GM19351 (cell line): ENCODE measurements around the gene TANC1.

Source experiments
- ATAC-seq: cut with Tn5 transposase; IDR thresholded peaks from one replicate; pipeline ENCODE4 v1.9.1; 2021; ENCODE audit warnings: mild to moderate bottlenecking, moderate library complexity; ENCODE audit not compliant: unreplicated experiment

TANC1 gene

DNA sequence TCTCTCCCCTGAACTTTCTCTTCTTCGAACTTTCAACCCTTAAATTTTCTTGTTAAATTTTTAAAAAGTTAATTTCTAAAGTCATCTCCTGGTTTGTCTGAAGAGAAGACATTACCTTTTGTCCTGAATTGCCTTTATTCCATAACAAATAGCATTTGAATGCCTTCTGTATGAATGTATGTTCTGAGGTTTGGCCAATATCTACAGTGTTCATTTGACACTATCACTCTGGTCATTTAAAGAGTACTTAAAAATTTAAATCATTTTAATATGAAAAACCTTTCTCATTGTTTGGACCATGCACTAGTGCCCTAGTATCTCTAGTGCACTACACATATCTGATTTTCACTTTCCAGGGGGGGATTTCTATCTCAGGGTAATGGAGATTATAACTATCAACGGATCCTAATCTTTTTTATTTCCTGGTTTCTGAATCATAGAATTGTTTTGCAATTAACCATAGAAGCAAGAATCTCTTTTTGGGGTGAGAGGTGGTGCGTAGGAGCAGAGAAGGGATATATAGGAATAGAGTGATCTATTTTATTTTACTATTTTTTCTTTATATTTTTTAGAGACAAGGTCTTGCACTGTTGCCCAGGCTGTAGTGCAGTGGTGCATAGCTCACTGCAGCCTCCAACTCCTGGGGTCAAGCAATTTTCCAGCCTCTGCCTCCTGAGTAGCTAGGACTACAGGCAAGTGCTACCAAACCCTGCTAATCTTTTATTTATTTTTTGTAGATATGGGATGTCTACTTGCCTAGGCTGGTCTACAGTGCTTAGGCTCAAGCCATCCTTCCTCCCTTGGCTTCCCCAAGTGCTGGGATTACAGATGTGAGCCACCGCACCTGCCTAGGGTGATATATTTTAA lies 25.5 kb downstream of the TANC1 start:
- no peak for ATAC-seq

DNA sequence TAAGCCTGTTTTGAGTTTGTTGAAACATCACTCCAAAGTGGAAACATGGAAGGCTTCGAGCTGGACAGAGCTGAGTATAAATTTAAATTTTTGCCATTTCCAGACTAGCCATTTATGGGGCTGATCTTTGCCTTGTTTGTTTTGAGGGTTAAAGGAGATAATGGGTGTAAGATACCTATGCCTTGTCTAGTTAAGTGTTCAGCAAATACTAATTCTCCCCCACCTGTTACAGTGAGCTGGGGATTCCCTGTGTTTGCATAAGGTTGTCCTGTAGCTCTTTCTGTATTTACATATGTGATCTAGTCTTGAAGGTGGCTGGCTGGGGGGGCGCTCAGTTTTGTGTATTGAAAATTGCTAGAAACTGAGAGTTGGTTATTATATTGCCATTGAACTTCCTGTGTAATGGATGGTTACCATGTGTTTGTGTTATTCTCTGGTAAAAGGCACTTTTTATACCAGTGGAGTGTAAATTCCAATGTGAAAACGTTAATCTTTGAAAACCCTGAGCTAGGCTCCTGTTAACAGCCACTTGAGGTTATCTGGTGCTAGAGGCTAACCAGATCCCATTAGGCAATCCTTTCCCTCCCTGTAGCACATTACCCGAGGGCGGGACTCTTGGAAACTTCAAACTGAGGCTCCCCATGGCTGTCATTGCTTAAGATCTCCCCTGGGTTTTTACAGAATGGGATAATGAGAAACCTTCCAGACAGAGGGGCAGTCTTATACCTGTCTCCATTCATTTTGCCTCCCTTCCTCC lies 26.7 kb downstream of the TANC1 start:
- ATAC-seq, result peak; percentile 42

DNA sequence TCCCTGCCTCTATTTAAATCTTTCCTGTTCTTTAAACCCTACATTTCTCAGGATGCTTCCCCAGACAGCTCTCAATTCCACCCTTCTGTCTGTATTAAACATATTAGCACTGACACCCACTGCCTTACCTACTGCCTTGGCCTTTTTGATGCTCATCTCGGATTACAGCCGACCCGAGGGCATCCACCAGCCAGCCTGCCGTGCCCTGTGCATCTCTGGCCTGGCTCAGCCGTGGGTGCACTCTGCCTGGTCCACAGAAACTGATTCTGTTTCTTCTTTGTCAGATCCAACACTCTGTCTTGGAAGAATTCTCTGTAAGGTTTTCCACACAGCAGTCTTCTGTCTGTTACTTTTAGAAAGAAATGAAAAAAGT lies 27.2 kb downstream of the TANC1 start:
- ATAC-seq, result no peak

DNA sequence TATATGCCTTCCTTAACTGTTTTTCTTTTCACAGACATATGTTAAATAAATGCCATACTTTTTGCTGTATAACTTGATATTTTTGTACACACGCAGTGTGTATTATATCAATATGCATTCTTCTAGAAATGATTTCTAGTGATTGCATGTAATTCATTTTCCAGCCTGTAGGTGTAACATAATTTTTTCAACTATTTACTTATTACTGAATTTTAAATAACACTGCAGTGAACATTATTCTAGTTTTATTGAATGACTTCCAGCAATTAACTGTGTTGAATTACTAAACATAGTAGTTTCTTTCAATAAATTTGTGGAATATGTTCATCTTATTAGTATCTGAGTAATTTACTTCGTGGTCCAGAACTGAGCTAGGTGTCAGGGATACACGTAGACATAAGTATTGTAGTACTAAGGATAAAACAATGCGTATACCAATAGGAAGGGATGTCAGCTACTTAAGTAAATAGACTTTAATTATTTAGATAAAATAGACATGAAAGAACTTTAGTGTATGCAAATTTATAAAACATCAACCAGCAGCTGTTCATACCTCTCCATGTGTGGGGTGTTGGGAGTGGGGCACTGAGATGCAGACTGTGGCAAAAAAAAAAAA lies 28.0 kb downstream of the TANC1 start:
- ATAC-seq, result no peak

DNA sequence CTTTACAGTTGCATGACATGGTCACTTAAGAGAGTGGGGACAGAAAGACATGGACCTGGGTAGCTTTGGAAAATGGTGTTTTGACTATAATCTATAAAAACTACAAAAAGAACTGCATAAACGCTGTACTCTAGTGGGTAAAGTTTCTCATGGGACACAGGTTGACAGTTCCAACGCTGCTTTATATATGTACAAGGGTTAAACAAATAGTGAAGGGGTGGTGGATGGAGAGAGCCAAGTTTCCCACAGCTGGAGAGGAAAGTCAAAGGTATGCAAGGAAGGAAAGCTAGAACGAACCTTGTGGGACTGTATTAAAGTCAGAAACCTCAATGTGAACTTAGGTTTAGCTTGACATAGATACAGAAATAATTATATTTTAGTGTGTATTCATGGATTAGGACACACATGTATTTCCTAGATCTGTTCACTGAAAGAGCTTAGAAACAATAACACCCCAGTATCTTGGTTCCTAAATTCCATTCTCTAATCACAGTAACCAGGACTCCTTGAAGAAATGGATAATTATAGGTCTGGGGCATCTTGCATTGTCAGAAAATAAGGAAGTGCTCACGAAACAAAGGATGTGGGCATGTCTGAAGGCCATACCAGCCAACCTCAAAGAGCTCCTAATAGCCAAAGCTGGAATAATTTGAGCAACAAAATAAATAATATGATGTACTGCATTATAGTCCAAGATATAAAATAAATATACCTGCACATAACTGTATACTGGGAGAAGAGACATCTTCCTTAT lies 28.8 kb downstream of the TANC1 start:
- ATAC-seq, result no peak

DNA sequence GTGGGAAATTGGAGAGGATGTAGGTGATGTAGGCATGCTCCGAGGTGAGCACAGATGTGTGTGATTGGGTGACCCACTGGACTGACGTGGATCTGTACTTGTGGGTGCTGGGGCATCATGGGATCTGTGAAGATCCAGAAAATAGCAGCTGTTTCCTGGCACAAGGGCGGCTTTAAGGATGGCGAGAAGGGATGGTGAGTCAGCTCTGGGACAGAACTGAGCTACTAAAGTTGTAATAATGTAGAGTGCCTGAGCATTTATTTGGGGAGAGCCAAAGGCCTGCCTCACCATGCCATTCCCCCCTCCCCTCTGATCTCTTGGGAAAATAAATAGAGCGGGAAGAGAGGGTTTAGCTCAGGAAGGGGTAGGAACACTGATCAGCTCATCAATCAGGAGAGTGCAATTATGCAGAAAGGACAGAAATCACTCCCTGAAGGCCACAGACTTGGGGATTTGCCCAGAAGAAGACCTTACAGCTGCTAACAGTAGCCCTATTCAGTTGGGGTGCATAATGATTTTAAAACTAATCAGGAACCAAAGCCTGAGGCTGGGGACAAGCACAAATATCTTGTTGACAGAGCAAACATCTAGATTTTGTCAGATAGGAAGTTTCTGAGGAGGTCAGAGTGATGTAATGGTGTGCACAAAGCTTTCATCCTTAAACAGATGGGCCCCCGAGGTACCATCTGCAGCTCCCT lies 30.3 kb downstream of the TANC1 start:
- no peak for ATAC-seq

DNA sequence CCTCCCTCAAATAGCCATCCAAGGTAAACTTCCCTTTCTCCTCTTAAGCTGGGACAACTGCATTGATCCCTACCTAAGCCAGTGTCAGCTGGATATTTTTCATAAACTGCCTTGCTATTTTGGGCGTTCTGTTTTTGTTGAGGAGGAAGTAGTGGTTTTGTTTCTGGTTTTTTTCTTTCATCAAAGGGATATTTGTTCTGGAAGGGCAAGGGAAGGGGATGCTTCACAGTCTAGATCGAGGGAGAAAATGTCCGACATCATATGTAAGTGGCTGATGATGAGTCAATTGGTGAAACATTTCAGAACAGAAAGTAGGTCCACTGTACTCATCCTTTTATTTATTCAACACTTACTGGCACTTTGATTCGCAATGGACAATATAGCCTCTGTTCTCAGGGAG lies 31.0 kb downstream of the TANC1 start:
- ATAC-seq, result no peak

DNA sequence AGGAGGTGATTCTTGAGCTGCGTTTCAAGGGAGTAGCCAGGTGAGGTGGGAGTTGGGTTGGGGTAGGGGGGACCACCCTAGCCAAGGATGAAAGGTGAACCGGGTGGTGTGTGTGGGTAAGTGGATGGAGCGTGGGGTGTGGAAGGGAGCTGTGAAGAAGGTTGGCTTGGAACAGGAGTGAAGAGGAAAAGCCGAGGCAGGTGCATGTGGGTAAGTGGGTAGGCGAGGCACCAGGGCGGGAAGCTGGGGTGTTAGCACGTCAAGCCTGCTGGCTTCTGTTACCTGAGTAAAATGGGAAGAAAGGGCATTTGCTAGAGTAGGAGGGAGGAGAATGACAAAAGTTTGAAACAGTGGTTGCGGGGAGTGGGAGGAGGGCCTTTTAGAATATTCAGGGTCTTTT lies 31.6 kb downstream of the TANC1 start:
- no peak for ATAC-seq

DNA sequence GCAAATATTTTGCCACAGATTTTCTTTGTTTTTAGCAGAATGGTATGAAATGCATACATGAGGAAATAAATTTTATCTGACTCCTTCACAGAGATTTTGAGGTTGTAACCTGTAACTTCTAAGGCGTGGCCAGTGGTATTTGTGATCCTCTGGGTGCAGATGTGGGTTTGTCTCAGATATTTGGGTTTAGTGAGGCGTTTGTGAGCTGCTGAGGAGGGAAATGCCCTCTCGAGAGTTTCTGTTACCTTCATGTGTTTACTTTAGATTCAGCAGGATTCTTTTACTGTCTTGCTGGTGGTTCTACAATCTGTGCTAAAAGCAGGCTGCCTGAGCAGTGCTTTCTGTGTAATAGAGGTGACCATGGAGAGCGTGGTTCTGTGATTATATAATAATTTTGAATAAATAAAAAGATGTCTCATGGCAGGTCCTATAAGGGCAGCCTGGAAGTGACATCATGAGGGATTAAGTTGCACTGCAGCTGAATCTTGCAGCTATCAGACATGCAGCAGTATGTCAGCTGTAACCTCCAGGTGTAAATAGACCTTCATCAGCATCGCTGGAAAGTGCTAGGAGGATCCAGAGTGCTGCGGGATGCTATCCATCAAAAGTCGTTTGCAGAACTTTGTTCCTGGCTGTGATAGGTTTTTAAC lies 34.1 kb downstream of the TANC1 start:
- ATAC-seq, result no peak

DNA sequence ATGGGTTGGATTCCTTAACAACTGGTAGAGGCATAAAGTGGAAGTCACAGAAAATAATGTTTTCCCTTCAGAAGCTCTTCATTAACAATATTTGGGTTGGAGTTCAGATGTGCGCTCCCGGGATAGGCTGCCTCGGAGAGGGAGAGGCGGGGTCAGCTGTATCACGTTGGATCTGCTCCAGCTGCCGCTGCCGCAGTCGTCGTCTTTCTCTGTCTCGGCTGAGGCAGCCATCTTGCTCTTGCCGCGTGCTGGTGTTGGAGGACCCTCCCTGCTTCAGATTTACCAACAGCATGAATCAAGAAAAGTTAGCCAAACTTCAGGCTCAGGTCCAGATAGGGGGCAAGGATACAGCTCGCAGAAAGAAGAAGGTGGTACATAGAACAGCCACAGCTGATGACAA lies 35.1 kb downstream of the TANC1 start:
- no peak for ATAC-seq

DNA sequence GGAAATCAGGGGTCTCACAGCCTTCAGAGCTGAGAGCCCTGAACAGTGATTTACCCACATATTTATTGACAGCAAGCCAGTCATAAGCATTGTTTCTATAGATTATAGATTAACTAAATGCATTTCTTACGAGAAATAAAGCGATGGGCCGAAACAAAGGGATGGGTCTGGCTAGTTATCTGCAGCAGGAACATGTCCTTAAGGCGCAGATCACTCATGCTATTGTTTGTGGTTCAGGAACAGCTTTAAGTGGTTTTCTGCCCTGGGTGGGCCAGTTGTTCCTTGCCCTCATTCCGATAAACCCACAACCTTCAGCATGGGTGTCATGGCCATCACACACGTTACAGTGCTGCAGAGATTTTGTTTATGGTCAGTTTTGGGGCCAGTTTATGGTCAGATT lies 36.4 kb downstream of the TANC1 start:
- ATAC-seq, result no peak

DNA sequence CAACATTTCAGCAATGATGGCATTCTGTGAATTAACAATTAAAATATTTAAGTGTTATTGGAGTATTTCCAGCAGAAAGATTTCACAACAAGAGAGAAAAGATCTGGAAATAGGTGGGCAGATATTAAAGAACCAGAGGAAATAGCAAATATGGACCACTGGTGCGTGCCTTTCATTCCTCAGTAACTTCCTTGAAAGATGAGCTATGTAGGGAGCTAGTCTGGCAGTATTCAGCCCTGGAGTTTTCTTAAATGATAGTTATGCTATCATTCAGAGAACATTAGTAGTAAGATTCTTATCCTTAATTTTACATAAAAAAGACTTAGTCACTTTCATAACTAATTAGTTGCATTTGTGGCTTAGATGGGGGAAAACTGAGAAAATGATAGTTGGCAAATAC lies 41.5 kb downstream of the TANC1 start:
- ATAC-seq, result no peak

DNA sequence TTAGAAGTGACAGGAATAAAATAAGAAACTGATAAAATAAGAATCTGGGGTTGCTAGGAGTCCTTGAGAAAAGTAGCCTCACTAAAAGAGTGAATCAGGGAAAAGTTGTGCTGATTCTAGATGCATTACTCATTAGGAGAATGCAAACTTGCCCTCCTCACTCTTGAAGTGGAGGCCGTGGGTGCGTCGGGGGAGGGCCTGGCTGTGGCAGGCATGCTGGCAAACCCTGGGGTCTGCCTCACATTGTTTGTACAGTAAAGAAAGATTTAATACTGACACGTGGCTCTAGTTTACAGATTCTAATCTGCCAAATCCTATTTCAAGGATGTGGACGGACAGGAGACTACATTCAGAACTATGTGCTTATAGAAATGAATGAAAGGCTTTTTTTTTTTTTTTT lies 41.9 kb downstream of the TANC1 start:
- no peak for ATAC-seq

DNA sequence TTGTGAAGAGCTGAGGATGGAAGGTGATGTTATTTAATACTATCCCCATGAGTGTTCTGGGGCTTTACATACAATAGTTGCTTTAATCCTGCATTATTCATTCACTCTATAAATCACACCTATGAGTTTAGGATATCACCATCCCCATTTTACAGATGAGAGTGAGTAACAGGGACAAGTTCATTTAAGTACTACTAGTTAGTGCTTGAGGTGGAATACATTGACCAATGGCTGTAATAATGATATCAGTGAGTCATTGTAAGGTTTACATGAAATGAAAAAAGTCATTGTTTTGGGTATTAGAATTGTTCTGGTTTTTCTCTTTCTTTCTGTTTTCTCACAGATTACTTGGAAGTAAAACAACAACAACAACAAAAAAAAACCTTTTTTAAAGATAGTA lies 42.5 kb downstream of the TANC1 start:
- ATAC-seq, result no peak

DNA sequence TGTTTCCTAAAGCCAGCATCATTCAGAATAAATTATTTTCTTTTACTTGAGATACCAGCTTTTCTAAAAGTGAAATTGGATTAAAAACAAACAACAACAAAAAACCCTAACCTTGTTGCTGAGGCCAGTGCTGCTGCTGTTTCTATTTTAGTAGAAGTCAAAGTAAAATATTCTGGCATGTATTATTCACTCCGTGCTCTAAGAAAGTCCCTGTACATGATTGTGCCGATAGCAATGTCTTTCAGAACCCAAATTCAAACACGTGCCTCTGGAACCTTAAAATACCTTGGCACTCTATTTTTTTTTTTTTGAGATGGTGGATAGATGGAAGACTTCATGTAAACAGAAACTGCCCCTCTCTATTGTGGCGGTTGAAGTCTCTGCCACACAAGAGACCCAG lies 43.7 kb downstream of the TANC1 start:
- ATAC-seq, result no peak

DNA sequence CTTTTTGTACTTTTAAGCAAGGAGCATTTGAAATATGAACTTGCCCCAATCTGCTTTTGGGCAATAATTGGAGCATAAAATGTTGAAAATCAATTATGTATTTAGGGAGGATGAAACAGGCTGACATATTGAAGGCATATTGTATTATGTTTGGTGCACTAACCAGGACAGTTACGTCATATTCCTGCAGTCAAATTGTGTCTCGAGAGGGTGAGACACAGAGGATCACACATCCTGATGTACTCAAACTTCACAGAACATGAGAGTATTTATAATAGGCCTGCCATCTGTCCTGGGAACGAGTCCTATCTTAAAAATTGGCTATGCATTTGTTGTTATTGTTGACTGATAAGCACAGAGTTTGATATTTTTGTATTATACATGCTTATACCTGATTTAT lies 44.7 kb downstream of the TANC1 start:
- no peak for ATAC-seq

DNA sequence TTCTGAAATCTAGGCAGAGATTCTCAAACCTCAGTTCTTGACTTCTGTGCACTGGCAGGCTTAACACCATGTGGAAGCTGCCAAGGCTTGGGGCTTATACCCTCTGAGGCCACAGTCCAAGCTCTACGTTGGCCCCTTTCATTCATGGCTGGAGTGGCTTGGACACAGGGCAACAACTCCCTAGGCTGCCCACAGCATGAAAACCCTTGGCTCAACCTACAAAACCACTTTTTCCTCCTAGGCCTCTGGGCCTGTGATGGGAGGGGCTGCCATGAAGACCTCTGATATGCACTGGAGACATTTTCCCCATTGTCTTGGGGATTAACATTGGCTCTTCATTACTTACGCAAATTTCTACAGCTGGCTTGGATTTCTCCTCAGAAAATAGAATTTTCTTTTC lies 46.7 kb downstream of the TANC1 start:
- no peak for ATAC-seq

DNA sequence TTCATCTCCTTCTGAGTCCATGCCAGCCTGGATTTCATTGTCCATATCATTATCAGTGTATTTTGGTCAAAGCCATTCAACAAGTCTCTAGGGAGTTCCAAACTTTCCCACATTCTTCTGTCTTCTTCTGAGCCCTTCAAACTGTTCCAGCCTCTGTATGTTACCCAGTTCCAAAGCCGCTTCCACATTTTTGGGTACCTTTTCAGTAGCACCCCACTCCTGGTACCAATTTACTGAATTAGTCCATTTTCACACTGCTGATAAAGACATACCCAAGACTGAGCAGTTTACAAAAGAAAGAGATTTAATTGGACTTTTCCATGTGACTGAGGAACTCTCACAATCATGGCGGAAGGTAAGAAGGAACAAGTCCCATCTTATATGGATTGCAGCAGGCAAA lies 47.4 kb downstream of the TANC1 start:
- ATAC-seq, result no peak

DNA sequence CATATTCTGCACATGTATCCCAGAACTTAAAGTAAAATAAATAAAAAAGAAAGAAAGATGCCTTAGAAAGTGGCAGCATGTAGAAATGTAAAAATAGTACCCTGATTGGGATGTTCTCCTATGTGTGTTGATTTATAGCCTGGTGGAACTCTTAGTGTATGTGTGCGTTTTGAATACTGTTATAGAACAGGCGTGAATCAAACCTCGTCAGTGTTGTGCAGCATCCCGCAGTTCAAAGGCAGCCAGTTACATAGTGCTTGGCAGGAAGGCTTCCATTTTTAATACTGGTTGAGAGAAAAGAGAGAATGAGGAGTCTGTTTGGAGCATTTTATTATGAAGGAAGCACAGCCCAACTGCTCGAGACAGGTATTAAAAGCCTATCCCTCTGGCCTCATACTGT lies 49.4 kb downstream of the TANC1 start:
- ATAC-seq, result no peak

DNA sequence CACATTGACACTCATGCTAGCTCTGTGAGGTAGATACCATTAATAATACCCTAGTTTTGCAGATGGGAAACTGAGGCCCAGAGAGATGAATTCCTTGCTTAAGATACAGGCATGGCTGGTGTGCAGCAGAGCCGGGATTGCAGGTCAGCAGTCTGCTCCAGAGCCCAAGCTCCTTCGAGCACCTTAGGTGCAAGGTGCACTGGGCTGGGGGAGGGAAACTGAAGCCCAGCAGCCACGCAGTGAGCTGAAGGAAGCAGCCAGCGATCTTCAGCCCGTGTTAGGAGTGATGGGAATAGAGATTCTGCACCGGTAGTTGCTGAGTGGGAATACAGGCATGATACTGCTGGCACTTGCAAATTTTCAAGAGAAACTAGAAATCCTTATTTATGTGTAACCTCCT lies 50.6 kb downstream of the TANC1 start:
- no peak for ATAC-seq
